Testis (tissue), 3 donors: ENCODE measurements around the gene PTPRCAP. TPM values are rescaled to one million over a fixed set of nuclear protein-coding genes. Genes with fewer than 3 reads are reported as not detected.

Experiments used
- DNase-seq: peaks from one replicate; pipeline ENCODE4 v3.0.0-alpha.2; 2019
- H3K27ac ChIP-seq, 2 donors: fragments of 200-600 bp; sonication (generic); one replicate each; pipeline ENCODE4 v1.5.1; 2019
- H3K27me3 ChIP-seq: fragments of 200-600 bp; sonication (generic); one replicate; pipeline ENCODE4 v1.5.1; 2019
- H3K36me3 ChIP-seq: fragments of 200-600 bp; sonication (generic); one replicate; pipeline ENCODE4 v1.5.1; 2017; ENCODE audit warnings: low read depth; ENCODE audit errors: missing control alignments
- H3K4me1 ChIP-seq: fragments of 200-600 bp; sonication (generic); one replicate; pipeline ENCODE4 v1.5.1; 2019
- H3K4me3 ChIP-seq, 2 donors: fragments of 200-600 bp; sonication (generic); one replicate each; pipeline ENCODE4 v1.5.1; 2017 to 2019
- H3K9me3 ChIP-seq: fragments of 200-600 bp; sonication (generic); one replicate; pipeline ENCODE4 v1.5.1; 2017
- CTCF ChIP-seq, 3 experiments: fragments of 450-650 bp in 2 of 3; fragments of 200-600 bp in 1 of 3; sonication (generic) in 1 of 3; IDR thresholded peaks; one replicate each; pipeline ENCODE4 v1.5.1; 2016 to 2019; ENCODE audit warnings: antibody characterized with exemption in 3 of 3, mild to moderate bottlenecking in 2 of 3, moderate library complexity in 1 of 3
- POLR2A ChIP-seq: fragments of 450-650 bp; IDR thresholded peaks from one replicate; pipeline ENCODE4 v1.6.1; 2017; ENCODE audit warnings: antibody characterized with exemption, mild to moderate bottlenecking, moderate library complexity
- WGBS, 2 donors: methylation state at CpG; one replicate each; pipeline ENCODE4 v1.1.5; 2018; 5-methylcytosine and 5-hydroxymethylcytosine counted together
- intact Hi-C: fragments of 100-400 bp; cut with DNase I; formaldehyde crosslinking; loops from one replicate; pipeline ENCODE4 v1.15.1; 2023; ENCODE audit warnings: low total_unique reads
- polyA plus RNA-seq: library from polyadenylated mRNA; stranded (reverse); fragments of 350-450 nt; fragmentation: Illumina TruSeq; extraction: RNeasy Lipid Tissue Mini Kit (QIAGEN cat#74804); gene quantifications from one replicate; pipeline ENCODE4 v1.2.3, GENCODE V29; 2014; ENCODE audit warnings: low read depth, low replicate concordance; ENCODE audit not compliant: insufficient read depth
- total RNA-seq, 2 donors: library from RNA; depleted of rRNA; stranded (reverse); fragments of >200 nt; gene quantifications; one replicate each; pipeline ENCODE4 v1.2.3, GENCODE V29; 2016

Gene PTPRCAP
- total and polyA plus RNA-seq, 3 donors from 2014 or later, result 3.1 to 5.6 (median 5.2) TPM

GRCh38 chr11:67406969-67407687 lies 30.4 kb downstream of the PTPRCAP start:
- WGBS, 2 donors, result 35 to 46% methylated on average over 8 to 12 of the region's 12 CpGs
- Histone ChIP-seq H3K27ac (no peak overlapping the region), H3K9me3 (no peaks in the 10 kb centered on the region), H3K27me3 (no peaks in the 10 kb centered on the region), H3K4me3 (no peak overlapping the region), H3K36me3 (no peaks in the 10 kb centered on the region), H3K4me1 (peaks cover 3% of the 10 kb centered on the region)
- TF ChIP-seq CTCF (IDR thresholded peaks at IDR 0.05), result no peak
- no peak for TF ChIP-seq POLR2A
- intact Hi-C loops, result loop anchor here (10.0 kb wide), 1 partner anchor 78 kb away; the partner anchor contains the start of gene AIP
- DNase-seq, result no peak

GRCh38 chr11:67406420-67406968 lies 31.0 kb downstream of the PTPRCAP start:
- no peak overlapping the region for H3K27ac ChIP-seq
- no peak overlapping the region for H3K4me3 ChIP-seq
- WGBS, 2 donors, result 78 to 81% methylated on average over 7 to 18 of the region's 18 CpGs
- no peaks in the 10 kb centered on the region for H3K27me3 ChIP-seq
- H3K36me3 ChIP-seq, result no peaks in the 10 kb centered on the region
- intact Hi-C loops, result loop anchor here (10.0 kb wide), 1 partner anchor 78 kb away; the partner anchor contains the start of gene AIP
- no peaks in the 10 kb centered on the region for H3K9me3 ChIP-seq
- peaks cover 5% of the 10 kb centered on the region for H3K4me1 ChIP-seq
- DNase-seq, result no peak
- TF ChIP-seq POLR2A (no peak), CTCF (IDR thresholded peaks at IDR 0.05) (no peak)

- no peaks in the 10 kb centered on the region for H3K27me3 ChIP-seq
- H3K36me3 ChIP-seq, result no peaks in the 10 kb centered on the region
- no peaks in the 10 kb centered on the region for H3K9me3 ChIP-seq
- no peak for DNase-seq
- H3K4me1 ChIP-seq, result peaks cover 8% of the 10 kb centered on the region
- intact Hi-C loops, result loop anchor here (10.0 kb wide), 1 partner anchor 79 kb away; the partner anchor contains the start of gene AIP
- TF ChIP-seq POLR2A, result no peak
- TF ChIP-seq CTCF (IDR thresholded peaks at IDR 0.05), result no peak
- 88% methylated on average over 9 of the region's 9 CpGs; no CpG with 5 or more reads in 1 of the 2 donors for WGBS, 2 donors
- no peak overlapping the region for H3K27ac ChIP-seq
- no peak overlapping the region for H3K4me3 ChIP-seq
These were observed 31.7 kb downstream of the PTPRCAP start for GRCh38 chr11:67405688-67406339.

- Histone ChIP-seq H3K36me3 (no peaks in the 10 kb centered on the region), H3K4me3 (no peak overlapping the region), H3K27me3 (no peaks in the 10 kb centered on the region), H3K9me3 (no peaks in the 10 kb centered on the region), H3K4me1 (peaks cover 14% of the 10 kb centered on the region), H3K27ac (no peak overlapping the region)
- no peak for DNase-seq
- intact Hi-C loops, result loop anchor here (10.0 kb wide), 1 partner anchor 80 kb away; the partner anchor contains the start of gene AIP
- 88 to 98% methylated on average over 6 of the region's 6 CpGs for WGBS, 2 donors
- no peak for TF ChIP-seq CTCF (IDR thresholded peaks at IDR 0.05)
- TF ChIP-seq POLR2A, result no peak
These were observed 32.3 kb downstream of the PTPRCAP start for GRCh38 chr11:67405196-67405567.
